NCI-H2227 treated with DMSO at 0.1 percent for 48 hours (cell line): ENCODE measurements around the gene ADAMTSL1.
A peak's percentile ranks its signal among the peaks of the same experiment; 100 is the strongest.

ENCODE experiments used
- DNase-seq: peaks from one replicate; lab custom pipeline; 2025; lab: John Stamatoyannopoulos, UW

ADAMTSL1 gene

GRCh38 chr9:18941060-18941740, 467.2 kb downstream of the ADAMTSL1 start:
- DNase-seq = no peak

GRCh38 chr9:18942801-18943200, 468.8 kb downstream of the ADAMTSL1 start:
- no peak for DNase-seq

GRCh38 chr9:18947892-18948339, 474.0 kb downstream of the ADAMTSL1 start:
- DNase-seq = peak; percentile 90

- no peak for DNase-seq
Measured at GRCh38 chr9:18951936-18952335, 478.0 kb downstream of the ADAMTSL1 start.

GRCh38 chr9:18955626-18956025, 481.7 kb downstream of the ADAMTSL1 start:
- no peak for DNase-seq
